Measurements from ENCODE around the gene FOXC2. TPM values are rescaled to one million over a fixed set of nuclear protein-coding genes. Genes with fewer than 3 reads are reported as not detected.

Gene FOXC2
- total and polyA plus RNA-seq, 9 of the 15 experiments (the other 6 are each of a cell fraction or from before 2014, with no cell fraction given), result 0.01 to 0.11 (median 0.10) TPM; not detected in 5

GRCh38 chr16:86554917-86555703 is 11.5 kb upstream of the FOXC2 start, which contains the start of gene MTHFSD (continued):
- no peak for TF ChIP-seq DPF2 (IDR thresholded peaks at IDR 0.05)
- TF ChIP-seq RBM17 (IDR thresholded peaks at IDR 0.05; ENCODE audit: borderline replicate concordance, low read depth, low read length), result no peak
- TF ChIP-seq CTBP1 (IDR thresholded peaks at IDR 0.05; ENCODE audit: borderline replicate concordance), result peak; percentile 30; the same call in 1 of the 2 replicates
- no peak for TF ChIP-seq ZNF280A (IDR thresholded peaks at IDR 0.05; ENCODE audit: low read depth, partially characterized antibody)
- TF ChIP-seq ZBTB9 (CRISPR knock-in tag; IDR thresholded peaks at IDR 0.05), result no peak
- peak; percentile 77 for TF ChIP-seq POLR2B (IDR thresholded peaks at IDR 0.05; ENCODE audit: low read depth, partially characterized antibody)
- no peak for TF ChIP-seq XRCC5 (IDR thresholded peaks at IDR 0.05; ENCODE audit: low read depth, low read length)
- no peak for TF ChIP-seq KAT2B (IDR thresholded peaks at IDR 0.05; ENCODE audit: low read depth, low read length)
- TF ChIP-seq GATAD2A (IDR thresholded peaks at IDR 0.05), result no peak
- no peak for TF ChIP-seq NUFIP1 (IDR thresholded peaks at IDR 0.05; ENCODE audit: partially characterized antibody)
- TF ChIP-seq KLF13 (tag; IDR thresholded peaks at IDR 0.05; ENCODE audit: borderline replicate concordance, low read depth), result no peak
- no peak for TF ChIP-seq ZNF263 (CRISPR knock-in tag; IDR thresholded peaks at IDR 0.05; ENCODE audit: borderline replicate concordance)
- no peak for TF ChIP-seq NCOR1 (IDR thresholded peaks at IDR 0.05)
- no peak for TF ChIP-seq POLR3G (IDR thresholded peaks at IDR 0.05; ENCODE audit: extremely low read depth, insufficient read length, insufficient replicate concordance)
- no peak for TF ChIP-seq FOXA3 (CRISPR knock-in tag; conservative IDR thresholded peaks at IDR 0.05 in 1 of 2, IDR thresholded peaks at IDR 0.05 in 1 of 2)
- TF ChIP-seq RCOR1 (IDR thresholded peaks at IDR 0.05; ENCODE audit: borderline replicate concordance in 1 of 2, low read depth in 2 of 2, low read length in 2 of 2), result peak in 1 of 2 experiments; percentile 78; a peak in 3 of 4 replicates
- TF ChIP-seq E4F1 (CRISPR knock-in tag; IDR thresholded peaks at IDR 0.05; ENCODE audit: borderline replicate concordance), result no peak
- peak; percentile 95 for TF ChIP-seq NBN (IDR thresholded peaks at IDR 0.05; ENCODE audit: low read depth)
- peak; percentile 56; the same call in 1 of the 2 replicates for TF ChIP-seq MBD2 (IDR thresholded peaks at IDR 0.05; ENCODE audit: borderline replicate concordance, low read depth)
- TF ChIP-seq ATF2 (CRISPR knock-in tag; IDR thresholded peaks at IDR 0.05), result peak; percentile 73; the same call in 1 of the 2 replicates
- peak; percentile 42; the same call in 1 of the 2 replicates for TF ChIP-seq POLR2AphosphoS2 (IDR thresholded peaks at IDR 0.05; ENCODE audit: low read length)
